Gastroesophageal sphincter (tissue), 4 donors: ENCODE results near the gene NELFB. TPM values are rescaled to one million over a fixed set of nuclear protein-coding genes. Genes with fewer than 3 reads are reported as not detected.

Source experiments
- ATAC-seq: fragments of 150-250 bp; one replicate; pipeline ENCODE4 v1.9.1; 2016; ENCODE audit warnings: mild to moderate bottlenecking, moderate library complexity
- H3K27ac ChIP-seq, 4 donors: fragments of 200-600 bp; sonication (generic) in 3 of 4; 1 replicate in 3 of 4; 2 replicates in 1 of 4; pipeline ENCODE4 v1.5.1; 2016 to 2019
- H3K27me3 ChIP-seq: fragments of 200-600 bp; sonication (generic); one replicate; pipeline ENCODE4 v1.5.1; 2019
- H3K36me3 ChIP-seq, 2 donors: fragments of 200-600 bp; sonication (generic); one replicate each; pipeline ENCODE4 v1.5.1; 2019; ENCODE audit warnings: control low read depth in 1 of 2
- H3K4me1 ChIP-seq, 3 donors: fragments of 200-600 bp; sonication (generic); 1 replicate in 2 of 3; 2 replicates in 1 of 3; pipeline ENCODE4 v1.5.1; 2016 to 2019; ENCODE audit warnings: control low read depth in 2 of 3
- H3K4me3 ChIP-seq, 2 donors: fragments of 200-600 bp; sonication (generic); one replicate each; pipeline ENCODE4 v1.5.1; 2019; ENCODE audit warnings: mild to moderate bottlenecking in 1 of 2, moderate library complexity in 1 of 2
- H3K9me3 ChIP-seq, 3 donors: fragments of 200-600 bp; sonication (generic); one replicate each; pipeline ENCODE4 v1.5.1; 2017 to 2019; ENCODE audit warnings: control low read depth in 2 of 3
- EP300 ChIP-seq: sonication (generic); formaldehyde crosslinking; IDR thresholded peaks from one replicate; pipeline ENCODE4 v1.6.1; 2017; ENCODE audit warnings: antibody characterized with exemption, mild to moderate bottlenecking
- POLR2A ChIP-seq, 2 donors: fragments of 450-650 bp; IDR thresholded peaks; one replicate each; pipeline ENCODE4 v1.6.1; 2017; ENCODE audit warnings: antibody characterized with exemption in 2 of 2, mild to moderate bottlenecking in 2 of 2, moderate library complexity in 1 of 2
- POLR2AphosphoS5 ChIP-seq: sonication (generic); formaldehyde crosslinking; IDR thresholded peaks from one replicate; pipeline ENCODE4 v1.6.1; 2017; ENCODE audit warnings: antibody characterized with exemption
- WGBS, 2 donors: methylation state at CpG; one replicate each; pipeline ENCODE4 v1.1.5; 2018; ENCODE audit warnings: low coverage in 1 of 2; 5-methylcytosine and 5-hydroxymethylcytosine counted together
- total RNA-seq, 4 donors: library from RNA; depleted of rRNA; stranded (reverse); fragments of >200 nt; gene quantifications; one replicate each; pipeline ENCODE4 v1.1.0, GENCODE V29; 2016
- TF ChIP-seq, protein P1 (sequence below), 4 experiments: fragments of 200-600 bp in 2 of 4; fragments of 450-650 bp in 2 of 4; sonication (generic) in 1 of 4; IDR thresholded peaks; one replicate each; pipeline ENCODE4 v1.5.1; 2017 to 2019; ENCODE audit warnings: antibody characterized with exemption in 4 of 4, mild to moderate bottlenecking in 2 of 4, moderate library complexity in 2 of 4

The NELFB gene
- total RNA-seq, 4 donors from 2014 or later: 36.9 to 58.8 (median 45.2) TPM

DNA sequence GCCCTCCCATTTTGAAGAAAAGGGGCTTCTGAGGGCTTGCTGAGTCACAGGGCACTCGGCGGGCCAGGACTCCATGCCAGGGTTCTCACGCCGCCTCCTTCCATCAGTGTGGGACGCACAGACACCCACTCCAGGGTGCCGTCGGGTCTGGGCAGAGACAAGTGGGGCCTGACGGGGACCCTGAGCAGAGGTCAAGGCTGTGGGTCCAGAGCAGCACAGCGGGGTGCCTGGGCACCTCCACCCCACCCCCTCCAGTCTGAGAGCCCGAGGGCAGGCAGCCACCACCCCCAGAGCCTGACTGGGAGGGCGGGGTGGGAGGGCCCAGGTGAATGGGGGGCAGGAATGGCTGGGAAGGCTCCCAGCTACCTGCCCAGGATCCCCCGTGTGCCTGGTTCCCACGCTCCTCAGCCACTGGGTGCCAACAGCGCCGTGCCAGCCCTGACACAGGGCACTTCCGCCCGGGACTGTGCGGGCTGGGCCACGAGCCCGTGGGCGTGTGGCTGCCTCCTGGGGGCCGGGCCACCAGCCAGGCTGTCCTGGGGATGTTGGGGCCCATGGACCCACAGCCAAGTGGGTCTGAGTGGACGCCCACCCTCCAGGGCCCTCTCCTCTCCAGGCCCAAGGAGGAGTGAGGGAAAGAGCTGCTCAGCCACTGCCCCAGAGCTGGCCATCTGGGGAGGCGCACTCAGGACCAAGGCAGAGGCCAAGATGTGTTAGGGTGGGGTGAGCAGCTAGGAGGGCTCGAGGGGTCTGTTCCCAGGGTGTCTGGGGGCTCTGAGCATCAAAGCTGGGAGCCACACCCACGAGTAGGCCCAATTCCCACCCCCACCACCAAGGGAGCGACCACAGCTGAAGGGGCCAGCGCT, 57.1 kb downstream of the NELFB start:
- H3K27ac ChIP-seq: no peak overlapping the region
- no peak overlapping the region for H3K4me3 ChIP-seq
- H3K4me1 ChIP-seq: peaks cover 0 to 30% (median 13%) of the 10 kb centered on the region in 3 donors
- peaks cover 59% of the 10 kb centered on the region for H3K27me3 ChIP-seq
- ATAC-seq: no peak
- no peaks in the 10 kb centered on the region for H3K9me3 ChIP-seq
- 80% methylated on average over 2 of the region's 28 CpGs; no CpG with 5 or more reads in 1 of the 2 donors for WGBS, 2 donors
- TF ChIP-seq POLR2A (IDR thresholded peaks at IDR 0.05) (no peak), EP300 (no peak), POLR2AphosphoS5 (no peak)
- TF ChIP-seq, protein P1, sequence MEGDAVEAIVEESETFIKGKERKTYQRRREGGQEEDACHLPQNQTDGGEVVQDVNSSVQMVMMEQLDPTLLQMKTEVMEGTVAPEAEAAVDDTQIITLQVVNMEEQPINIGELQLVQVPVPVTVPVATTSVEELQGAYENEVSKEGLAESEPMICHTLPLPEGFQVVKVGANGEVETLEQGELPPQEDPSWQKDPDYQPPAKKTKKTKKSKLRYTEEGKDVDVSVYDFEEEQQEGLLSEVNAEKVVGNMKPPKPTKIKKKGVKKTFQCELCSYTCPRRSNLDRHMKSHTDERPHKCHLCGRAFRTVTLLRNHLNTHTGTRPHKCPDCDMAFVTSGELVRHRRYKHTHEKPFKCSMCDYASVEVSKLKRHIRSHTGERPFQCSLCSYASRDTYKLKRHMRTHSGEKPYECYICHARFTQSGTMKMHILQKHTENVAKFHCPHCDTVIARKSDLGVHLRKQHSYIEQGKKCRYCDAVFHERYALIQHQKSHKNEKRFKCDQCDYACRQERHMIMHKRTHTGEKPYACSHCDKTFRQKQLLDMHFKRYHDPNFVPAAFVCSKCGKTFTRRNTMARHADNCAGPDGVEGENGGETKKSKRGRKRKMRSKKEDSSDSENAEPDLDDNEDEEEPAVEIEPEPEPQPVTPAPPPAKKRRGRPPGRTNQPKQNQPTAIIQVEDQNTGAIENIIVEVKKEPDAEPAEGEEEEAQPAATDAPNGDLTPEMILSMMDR (IDR thresholded peaks at IDR 0.05): no peak
- H3K36me3 ChIP-seq: no peaks in the 10 kb centered on the region

DNA sequence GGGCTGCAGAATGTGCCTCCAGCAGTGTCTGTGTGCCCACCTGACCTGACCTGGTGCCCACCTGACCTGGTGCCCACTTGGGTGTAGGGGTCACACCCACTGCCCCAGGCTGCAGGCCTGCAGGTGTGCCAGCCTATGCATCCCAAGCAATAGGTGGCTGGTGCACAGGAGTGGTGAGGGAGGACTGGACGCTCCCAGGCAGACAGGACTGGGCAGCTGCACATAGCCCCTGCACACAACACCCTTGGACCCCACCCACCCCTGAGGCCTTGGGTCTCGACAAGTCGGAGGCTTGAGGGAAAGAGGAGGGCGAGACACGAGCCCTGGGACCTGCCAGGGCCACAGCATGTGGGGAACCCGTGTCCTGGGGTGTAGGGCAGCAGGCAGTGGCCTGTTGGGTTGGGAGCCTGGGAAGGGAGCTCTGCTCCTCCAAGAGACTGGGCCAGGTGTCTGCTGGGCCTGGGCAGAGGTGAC, 57.8 kb downstream of the NELFB start:
- H3K27me3 ChIP-seq: peaks cover 59% of the 10 kb centered on the region
- TF ChIP-seq POLR2A (IDR thresholded peaks at IDR 0.05) (no peak), EP300 (no peak), POLR2AphosphoS5 (no peak)
- TF ChIP-seq, protein P1 (IDR thresholded peaks at IDR 0.05): no peak
- no peak for ATAC-seq

DNA sequence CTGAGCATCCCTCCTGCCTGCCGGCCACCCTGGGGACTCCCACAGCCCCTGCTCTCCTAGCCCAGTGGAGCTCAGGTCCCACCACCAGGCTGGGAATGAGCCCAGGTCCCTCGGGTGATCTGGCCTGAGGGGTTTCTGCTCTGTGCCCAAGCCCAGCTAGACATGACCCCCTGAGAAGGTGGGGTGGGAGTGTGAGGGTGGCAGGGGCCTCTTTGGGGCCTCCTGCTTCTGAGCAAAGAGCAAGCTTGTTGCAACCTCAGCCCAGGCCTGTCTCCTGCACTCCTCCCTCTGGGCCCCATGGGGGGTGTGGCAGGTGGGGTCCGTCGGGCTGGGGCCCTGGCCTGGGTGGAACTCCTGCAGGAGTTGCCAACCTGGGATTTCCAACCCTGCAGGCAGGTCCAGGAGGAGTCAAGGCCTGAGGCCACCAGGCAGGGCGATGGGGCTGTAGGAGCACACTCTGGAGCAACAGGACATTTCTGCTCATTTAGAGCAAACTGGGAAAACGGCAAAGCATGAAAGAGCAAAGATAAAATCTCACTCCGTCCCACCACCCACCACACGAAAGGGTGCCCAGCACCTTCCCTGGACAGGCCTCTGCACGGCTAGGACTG, 58.3 kb downstream of the NELFB start:
- Histone ChIP-seq H3K4me1 (peaks cover 0 to 21% (median 9%) of the 10 kb centered on the region in 3 donors), H3K36me3 (no peaks in the 10 kb centered on the region), H3K4me3 (no peak overlapping the region), H3K27me3 (peaks cover 56% of the 10 kb centered on the region), H3K9me3 (no peaks in the 10 kb centered on the region), H3K27ac (no peak overlapping the region)
- ATAC-seq: no peak
- no CpG with 5 or more reads among the region's 9 CpGs for WGBS, 2 donors
- TF ChIP-seq EP300: no peak
- no peak for TF ChIP-seq POLR2A (IDR thresholded peaks at IDR 0.05)
- TF ChIP-seq, protein P1 (IDR thresholded peaks at IDR 0.05): no peak
- TF ChIP-seq POLR2AphosphoS5: no peak

More for the DNA sequence above, 57.8 kb downstream of the NELFB start:
- H3K36me3 ChIP-seq: no peaks in the 10 kb centered on the region
- H3K4me3 ChIP-seq: no peak overlapping the region
- no peak overlapping the region for H3K27ac ChIP-seq
- WGBS, 2 donors: no CpG with 5 or more reads among the region's 6 CpGs
- no peaks in the 10 kb centered on the region for H3K9me3 ChIP-seq
- peaks cover 0 to 25% (median 9%) of the 10 kb centered on the region in 3 donors for H3K4me1 ChIP-seq

DNA sequence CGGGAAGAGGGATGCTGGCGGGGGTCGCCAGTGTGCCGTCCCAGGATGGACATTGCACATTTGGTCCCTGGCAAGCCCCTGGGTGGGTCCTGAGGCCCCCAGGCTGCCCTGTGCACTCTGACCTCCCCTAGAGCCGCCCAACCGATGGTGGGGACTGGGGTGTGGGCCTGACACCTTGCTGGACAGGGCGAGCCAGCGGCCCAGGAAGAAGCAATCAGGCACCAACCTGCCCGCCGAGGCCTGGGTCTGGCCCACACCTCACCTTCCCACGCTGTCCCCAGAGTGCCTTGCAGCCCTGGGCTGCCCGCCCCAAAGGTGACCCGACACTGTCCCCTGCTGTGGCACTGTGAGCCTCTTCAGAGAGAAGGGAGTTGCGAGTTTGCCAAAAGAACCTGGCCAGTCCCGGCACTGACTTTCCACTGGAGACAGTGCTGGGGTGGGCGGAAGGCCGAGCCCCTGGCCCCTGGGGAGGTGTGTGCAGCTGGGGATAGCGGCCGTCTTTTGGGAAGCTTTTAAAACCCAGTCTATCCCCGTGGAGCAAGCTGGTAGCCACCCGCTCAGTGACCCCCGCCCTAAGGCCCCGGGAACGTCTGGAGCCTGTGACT, 58.9 kb downstream of the NELFB start:
- H3K4me1 ChIP-seq: peaks cover 0 to 21% (median 9%) of the 10 kb centered on the region in 3 donors
- H3K9me3 ChIP-seq: no peaks in the 10 kb centered on the region
- H3K27me3 ChIP-seq: peaks cover 50% of the 10 kb centered on the region
- WGBS, 2 donors: no CpG with 5 or more reads among the region's 24 CpGs
- H3K27ac ChIP-seq: peak overlapping the region in 2 of 4 donors; percentile 6 to 63
- ATAC-seq: no peak
- TF ChIP-seq, protein P1 (IDR thresholded peaks at IDR 0.05): peak in 1 of 4 experiments; percentile 47
- TF ChIP-seq POLR2A (IDR thresholded peaks at IDR 0.05) (no peak), POLR2AphosphoS5 (no peak), EP300 (no peak)
- peaks cover 0 to 4% of the 10 kb centered on the region in 2 donors for H3K36me3 ChIP-seq
- H3K4me3 ChIP-seq: no peak overlapping the region
